NCI-H2227 treated with DMSO at 0.1 percent for 48 hours (cell line): Measurements from ENCODE around the gene DIPK2A.

ENCODE experiments used
- DNase-seq: peaks from one replicate; lab custom pipeline; 2025; lab: John Stamatoyannopoulos, UW

The DIPK2A gene, protein sequence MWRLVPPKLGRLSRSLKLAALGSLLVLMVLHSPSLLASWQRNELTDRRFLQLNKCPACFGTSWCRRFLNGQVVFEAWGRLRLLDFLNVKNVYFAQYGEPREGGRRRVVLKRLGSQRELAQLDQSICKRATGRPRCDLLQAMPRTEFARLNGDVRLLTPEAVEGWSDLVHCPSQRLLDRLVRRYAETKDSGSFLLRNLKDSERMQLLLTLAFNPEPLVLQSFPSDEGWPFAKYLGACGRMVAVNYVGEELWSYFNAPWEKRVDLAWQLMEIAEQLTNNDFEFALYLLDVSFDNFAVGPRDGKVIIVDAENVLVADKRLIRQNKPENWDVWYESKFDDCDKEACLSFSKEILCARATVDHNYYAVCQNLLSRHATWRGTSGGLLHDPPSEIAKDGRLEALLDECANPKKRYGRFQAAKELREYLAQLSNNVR

DNA sequence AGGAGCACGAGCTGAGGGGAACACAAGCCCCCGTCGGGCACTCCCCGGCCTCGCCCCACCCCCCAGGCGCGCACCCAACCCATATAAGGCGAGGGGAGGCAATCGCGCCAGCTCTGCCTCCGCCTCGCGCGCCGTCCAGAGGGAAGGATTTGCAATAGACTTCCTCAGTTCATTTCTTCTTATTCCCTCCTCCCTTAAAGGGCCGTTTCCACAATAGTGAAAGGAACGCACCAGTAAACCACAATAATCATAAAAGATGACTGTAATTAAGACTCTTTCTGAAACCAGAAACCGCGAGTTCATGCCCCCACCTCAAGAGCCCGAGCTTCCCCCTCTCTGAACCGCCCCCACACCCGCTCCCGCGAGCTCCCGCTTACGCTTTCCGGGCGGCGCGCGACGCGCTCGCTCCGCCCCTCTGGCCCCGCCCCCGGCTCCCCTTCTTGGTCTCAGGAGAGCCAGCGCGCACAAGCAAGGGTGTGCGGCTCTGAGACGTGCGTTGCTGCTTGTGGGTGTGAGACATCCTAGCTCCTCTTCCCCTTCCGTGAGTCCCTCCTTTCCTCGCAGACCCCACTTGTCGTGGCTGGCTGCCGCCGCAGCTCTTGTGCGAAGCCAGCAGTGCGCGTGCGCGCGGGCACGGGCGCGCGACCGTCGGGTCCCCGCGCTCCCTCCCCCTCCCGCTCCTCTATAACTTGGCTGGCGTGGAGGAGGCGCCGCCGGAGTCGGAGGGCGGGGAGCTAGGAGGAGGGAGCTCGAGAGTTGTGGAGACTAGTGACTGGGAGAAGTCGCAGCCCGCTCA is at the start of gene DIPK2A:
TSS of gene DIPK2A (plus strand) at position 465 of the 796 bp plus-strand sequence. CDS start 510 bp downstream, outside the sequence.
- DNase-seq: peak; percentile 95

DNA sequence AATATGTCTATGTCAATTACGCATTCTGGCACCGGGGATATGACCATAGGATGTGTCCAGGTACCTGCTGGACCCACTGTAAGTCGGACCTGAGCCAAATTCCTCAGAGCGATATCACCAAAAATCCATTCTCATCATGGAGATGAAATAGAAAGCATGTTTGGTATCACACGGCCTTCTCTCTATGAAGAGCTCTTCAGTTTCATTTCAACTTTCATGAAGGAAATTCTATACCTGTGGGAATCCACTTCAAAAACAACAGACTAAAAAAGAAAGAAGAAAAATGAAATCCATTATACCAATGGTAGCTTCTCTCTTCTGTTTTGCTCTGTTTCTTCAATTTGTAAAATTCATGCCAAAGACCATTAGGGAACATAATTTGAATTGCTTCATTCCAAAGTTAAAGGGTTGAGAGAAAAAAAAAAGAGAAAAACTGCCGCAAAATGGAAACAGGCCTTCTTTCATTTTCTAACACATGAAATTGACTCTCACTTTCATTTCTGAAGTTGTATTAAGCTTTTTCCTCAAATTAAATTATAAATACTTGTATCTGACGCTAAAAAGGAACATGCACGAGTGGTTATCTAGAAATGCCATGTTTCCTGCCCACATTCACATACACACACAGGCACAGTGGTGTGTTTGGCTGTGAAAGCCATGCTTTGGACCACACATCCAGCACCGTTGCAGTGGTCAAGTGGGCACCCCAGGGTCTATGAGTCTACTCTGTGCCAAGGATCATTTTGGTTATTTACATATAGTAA is 46.9 kb upstream of the DIPK2A start:
- DNase-seq: no peak

DNA sequence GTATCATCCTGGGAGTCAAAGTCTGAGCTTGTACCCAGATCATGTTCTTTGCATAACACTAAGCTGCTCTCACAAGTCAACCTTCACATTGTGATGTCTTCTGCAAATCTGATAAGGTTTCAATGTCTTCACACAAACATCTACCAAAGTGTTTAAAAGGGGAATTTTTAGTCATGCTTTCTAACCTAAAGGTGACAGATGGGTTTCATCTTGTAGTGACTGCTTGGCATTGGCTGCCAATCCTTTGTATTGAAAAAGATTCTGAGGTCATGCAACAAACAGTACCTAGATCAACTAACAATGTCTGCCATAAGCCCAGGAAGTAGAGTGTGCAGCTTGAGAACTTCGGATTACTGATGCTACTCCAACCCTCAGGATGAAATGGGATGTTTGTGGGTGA is 43.6 kb upstream of the DIPK2A start:
- no peak for DNase-seq

DNA sequence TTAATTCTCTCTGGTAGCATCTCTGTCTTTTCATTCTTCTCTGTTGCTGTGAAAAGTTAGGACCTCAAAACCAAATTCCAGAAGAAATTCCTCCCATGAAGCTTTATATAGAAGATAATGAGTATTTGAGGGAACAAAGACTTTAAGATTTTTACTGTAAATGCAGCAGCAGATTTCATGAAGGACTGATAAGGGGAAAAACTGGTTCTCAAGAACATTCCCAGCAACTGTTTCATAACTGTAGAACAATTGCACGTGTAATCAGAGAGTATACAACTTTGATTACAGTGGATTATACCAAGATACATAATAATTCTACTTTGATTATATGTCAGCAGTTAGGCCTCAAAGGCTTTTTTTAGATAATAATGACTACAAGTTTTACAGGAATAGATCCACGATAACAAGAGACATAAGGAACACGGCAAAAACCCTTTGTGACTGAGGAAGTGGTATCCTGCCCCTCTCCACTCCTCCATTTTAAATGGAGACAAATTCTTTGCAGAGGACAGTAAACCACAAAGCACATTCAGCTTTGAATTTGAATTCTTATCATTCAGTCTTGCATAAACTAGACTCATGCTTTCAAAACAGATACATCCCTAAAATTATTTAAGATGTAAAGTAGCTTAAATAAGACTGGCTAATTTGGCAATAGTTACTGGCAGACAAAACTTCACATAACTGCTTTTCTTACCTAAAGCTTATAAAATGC is 42.9 kb upstream of the DIPK2A start:
- no peak for DNase-seq

DNA sequence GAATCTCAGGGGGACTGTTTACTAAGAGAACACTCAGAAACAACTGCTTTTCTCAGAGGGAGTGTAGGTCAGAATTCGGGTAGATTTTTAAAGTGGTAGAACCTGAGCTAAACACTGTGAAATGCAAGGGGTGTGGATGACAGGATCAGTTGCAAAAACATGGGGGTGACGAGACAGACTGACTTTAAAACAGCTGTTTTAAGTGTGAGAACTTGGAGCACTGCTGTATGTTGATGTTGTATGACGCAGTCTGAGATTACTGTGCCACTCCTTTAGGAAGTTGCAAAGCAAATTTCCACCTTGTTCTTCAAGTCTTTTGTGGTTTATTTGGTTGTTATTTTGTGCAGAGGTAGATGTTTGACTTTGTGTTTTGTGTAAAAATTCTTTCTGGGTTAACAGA is 36.8 kb upstream of the DIPK2A start:
- DNase-seq: no peak

DNA sequence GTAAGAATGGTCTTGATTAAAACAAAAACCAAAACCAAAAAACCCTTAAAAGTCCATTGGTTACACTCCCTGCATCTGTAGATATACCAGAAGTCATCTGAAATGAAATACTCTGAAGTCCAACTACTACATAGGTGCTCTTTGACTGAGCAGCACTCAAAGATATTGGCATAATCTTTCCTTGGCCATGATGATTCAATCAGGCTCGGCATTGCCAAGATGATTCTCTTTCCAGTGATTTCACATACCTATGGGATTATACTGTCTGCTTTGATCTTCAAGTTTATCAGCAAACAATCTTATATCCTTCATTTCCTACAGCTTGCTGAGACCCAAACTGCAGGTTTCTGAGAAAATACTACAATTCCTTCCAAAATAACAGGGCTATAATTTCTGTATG is 35.9 kb upstream of the DIPK2A start:
- DNase-seq: no peak

DNA sequence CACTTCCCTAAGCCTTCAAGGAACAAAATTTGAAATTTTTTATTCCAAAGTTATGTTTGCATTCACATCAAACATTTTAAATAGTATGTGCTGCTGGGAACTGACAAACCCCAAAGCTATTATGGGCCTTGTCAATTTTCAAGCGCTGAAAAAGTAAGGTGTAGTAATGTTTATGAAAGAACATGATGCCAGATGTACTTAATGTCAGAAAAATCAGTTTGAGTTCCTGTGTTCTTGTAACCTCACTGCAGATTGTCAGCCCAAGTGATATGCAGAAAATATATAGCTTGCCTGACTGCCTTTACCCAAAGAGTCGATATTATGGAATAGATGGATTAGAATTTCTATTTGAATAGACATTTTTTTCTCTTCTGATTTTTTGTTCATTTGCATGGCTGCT is 20.8 kb upstream of the DIPK2A start:
- DNase-seq: no peak

DNA sequence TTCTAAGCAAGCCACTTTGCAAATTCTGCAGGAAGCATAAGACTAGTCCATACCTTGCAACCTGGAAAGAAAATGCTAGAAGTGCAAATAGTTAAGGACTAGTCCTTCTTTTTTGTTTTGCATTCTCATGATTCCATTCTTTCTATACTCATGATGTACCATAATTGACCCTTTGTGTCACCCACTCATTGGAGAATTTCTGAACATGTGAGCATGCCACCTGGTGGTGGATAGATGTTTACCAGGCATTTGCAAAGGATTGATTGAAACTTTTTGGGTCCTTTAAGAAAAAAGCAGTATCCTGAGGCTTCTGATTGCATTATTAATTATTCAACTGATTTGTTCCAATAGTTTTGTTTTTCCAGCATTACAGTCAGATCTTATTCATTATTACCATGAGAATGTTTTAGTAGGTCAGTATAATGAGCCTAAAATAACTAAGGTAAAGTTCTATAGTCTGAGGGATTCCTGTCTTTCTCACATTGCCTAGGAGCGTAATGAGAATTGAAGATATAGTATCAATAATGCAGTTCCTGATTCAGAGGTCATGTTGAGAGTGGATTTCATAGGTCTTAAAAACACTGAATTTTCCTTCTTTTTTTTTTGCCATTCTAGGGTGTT is 20.2 kb upstream of the DIPK2A start:
- peak; percentile 11 for DNase-seq

DNA sequence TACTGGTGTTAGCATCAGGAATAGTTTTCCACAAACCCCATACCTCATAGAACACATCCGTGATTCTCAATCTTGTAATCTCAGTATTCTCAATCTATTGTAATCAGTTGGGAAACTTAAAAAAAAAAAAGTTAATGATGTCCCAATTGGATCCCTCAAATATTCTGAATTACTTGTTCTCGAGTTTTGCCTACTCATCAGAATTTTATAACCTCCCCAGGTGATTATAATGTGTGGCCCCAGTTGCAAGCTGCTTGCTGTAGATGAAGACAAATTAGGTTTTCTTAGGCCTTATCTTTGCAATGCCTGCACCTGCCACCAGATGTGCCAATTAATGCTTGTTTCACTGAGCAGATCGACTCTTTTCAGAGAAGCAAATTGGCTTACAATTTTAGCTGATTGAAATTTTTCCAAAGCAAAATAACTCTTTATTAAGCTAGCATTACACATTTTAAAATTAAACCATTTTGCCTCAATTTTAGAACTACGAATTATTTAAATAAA is 19.0 kb upstream of the DIPK2A start:
- DNase-seq: no peak

DNA sequence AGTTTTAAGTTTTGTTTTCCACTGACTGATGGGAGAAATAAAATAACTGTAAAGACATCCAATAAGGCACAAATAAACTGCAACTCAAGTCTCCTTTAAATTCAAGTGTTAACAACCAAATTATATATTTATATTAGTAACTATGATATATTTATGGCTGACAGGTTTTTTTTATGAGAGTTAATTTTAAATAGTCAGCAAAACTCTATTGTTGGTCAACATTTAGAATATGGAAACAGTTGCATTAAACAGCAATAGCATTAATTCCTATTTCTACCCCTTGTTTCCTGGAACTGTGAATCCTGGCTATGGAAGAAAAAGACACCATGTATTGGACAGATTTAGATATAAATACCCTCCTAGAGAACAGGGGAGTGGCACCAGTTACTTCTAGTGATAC is 16.5 kb upstream of the DIPK2A start:
- DNase-seq: no peak

DNA sequence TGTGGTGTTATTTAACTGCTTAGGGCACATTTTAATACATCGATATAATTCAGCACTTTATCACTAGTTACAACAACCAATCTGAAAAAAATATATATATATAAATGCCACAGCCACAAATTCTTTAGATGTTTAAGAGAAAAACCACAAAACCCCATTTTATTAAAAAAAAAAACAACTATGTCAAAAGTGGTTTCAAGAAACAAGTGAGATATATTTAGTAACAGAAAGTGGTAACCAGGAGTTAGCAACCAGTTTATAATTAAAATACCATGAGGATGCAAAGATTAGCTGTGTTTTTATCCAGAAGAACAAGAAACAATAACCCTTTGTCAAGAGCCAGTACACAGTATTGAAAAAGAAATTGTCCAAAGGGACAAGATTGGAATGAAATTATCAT is 14.8 kb upstream of the DIPK2A start:
- DNase-seq: no peak

DNA sequence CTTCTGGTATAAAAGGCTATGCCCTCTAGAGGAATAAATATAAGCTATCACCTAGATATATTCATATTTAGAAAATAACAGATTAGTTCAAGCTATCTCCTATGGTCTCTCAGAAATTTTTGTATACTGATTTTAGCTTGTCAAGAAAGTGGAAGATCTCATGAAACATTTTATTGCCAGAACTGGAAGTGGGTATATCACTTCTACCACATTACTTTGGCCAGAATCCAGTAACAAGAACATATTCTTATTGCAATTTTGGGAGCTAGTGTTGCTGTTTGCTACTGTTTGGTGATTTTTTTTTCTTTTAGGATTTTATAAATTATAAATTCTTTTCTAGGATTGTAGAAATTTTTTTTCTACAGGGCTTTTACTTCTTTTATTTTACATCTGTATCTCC is 14.2 kb upstream of the DIPK2A start:
- no peak for DNase-seq

DNA sequence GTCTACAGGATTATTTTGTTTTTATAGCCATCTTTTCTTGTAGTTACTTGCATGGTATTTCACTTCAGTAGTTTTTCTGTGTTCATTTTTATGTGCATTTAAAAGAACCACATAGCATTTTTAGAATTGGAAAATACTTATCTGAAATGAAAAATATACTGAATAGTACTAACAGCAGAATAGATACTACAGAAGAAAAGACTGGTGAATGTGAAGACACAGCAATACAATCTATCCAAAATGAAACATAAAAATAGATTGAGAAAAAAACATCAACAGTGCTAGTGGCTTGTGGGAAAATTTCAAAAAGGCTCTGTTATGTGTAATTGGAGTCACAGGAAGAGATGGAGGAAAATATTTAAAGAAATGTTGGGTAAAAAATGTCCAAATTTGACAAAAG is 12.7 kb upstream of the DIPK2A start:
- no peak for DNase-seq

DNA sequence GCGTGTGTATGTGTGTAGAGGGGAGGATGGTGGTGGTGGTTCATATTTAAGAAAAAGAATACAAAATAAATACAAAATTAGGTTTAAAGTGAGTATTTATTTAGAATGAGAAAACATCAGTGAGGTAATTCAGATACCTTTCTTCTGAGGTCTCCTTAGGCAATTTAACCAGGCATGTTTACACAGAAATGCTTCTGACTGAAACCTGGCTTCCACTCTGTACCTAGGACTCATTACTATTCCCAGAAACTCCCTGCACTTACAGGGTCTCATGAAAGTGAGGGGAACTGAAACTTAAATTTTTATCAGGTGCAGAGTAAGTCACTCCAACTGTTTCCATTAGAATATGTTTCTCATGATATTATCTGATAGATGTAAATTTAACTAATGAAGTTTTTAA is 10.3 kb upstream of the DIPK2A start:
- no peak for DNase-seq

DNA sequence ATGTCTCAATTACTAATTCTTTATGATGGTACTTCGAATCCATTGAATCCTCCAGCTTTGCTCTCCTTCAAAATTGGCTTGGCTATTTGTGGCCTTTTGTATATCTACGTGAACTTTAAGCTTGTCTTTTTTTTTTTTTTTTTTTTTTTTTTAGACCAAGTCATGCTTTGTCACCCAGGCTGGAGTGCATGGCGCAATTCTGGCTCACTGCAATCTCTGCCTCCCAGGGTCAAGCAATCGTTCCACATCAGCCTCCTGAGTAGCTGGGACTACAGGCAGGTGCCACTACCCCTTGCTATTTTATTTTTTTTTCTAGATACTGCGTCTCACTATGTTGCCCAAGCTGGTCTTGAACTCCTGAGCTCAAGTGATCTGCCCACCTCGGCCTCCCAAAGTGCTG is 7.7 kb upstream of the DIPK2A start:
- no peak for DNase-seq

DNA sequence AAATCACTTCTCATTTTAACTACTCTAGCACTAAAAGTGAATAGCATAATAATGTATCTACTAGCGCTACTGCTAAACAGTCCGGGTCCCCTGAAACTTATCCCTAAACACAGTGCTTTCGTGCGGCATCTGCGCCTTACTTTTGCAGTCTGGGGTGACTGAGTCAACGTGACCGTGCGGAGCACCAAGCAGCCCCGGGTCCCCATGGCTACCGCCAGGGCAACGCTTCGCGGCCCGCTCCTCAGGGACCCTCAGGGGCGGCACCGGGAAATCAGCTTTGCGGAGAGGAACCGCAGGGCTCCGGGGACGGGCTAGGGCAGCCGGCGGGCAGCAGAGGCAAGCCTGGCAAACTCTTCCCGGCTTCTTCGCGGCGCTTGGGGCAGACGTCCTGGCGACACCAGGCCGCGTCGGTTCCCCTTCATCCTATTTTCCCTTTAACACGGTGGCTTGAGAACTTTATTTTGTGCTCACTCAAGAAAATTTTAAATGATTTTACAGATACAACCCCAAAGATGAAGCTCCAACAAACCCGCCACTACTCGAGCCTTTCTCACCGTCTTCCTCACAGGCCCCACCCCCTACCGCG is 757 bp upstream of the DIPK2A start:
- DNase-seq: peak; percentile 77

DNA sequence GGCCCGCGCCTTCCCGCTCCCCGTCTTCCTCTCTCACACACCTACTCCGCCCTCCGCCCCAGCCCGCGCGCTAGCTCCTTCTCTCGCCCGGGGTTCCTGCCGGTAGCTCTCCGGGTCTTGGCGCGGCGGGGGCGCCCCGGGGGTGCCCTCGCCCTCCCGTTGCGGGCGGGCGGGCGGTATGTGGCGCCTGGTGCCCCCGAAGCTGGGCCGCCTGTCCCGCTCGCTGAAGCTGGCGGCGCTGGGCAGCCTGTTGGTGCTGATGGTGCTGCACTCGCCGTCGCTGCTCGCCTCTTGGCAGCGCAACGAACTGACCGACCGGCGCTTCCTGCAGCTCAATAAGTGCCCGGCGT is 507 bp downstream of the DIPK2A start:
- DNase-seq: no peak

DNA sequence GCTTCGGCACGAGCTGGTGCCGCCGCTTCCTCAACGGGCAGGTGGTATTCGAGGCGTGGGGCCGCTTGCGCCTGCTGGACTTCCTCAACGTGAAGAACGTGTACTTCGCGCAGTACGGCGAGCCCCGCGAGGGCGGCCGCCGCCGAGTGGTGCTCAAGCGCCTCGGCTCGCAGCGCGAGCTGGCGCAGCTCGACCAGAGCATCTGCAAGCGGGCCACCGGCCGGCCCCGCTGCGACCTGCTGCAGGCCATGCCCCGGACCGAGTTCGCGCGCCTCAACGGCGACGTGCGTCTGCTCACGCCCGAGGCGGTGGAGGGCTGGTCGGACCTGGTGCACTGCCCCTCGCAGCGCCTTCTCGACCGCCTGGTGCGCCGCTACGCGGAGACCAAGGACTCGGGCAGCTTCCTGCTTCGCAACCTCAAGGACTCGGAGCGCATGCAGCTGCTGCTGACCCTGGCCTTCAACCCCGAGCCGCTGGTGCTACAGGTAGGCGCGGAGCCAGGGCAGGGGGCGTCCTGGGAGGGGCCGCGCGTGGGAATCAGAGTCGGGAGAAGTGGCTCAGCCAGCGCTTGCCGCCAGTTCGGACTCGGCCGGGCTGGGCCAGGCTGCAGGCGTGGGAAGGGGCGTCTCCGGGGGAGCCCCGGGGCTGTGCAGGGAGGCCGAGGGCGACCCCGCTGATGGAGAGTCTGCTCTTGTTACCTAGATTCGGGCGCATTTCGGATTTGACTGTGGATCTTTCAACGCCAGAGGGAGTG is 1.1 kb downstream of the DIPK2A start:
- peak; percentile 54 for DNase-seq

DNA sequence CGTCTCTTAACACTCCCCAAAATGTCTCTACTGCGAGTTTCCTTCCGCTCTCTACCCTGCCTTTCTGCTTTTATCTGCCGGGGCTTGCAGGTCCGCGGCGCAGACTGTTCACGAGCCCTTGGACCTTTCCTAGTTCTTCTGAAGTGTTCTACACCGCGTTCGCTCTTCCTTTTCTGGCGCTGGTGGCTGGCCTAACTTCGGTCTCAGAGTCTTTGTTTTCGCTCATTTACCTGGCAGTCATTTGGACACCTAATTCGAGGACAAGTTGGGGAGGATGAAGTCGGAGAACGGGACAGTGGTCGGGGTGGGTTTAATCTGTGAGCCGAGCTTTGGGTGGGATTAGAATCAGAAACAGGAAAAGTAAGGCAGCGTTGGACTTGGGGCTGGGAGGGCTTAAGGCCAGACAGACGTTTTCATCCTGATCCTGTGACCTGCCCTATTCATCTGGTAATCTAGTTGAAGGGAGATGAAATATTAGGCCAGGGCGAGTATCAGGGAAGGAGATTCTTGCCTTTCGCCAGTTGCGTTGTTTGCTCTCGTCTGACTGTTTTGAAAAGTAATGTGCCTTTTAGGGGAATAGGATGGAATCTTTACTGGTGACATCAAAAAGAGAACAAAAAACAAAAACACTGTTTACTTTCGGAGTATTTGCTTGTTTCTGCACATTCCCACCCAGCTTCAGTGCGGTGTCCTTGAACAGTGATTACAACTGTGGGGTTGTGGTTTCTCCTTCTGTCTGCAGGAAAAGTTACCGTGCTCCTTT is 1.8 kb downstream of the DIPK2A start:
- peak; percentile 54 for DNase-seq
